HG02870 (cell line): Measurements from ENCODE around the gene TMEM239.
"Not testable (repeated sequence)": the region's sequence is repeated elsewhere in the genome, so short reads cannot be mapped to it uniquely, and the experiment has no call there.

Source experiments
- ATAC-seq: cut with Tn5 transposase; IDR thresholded peaks from one replicate; pipeline ENCODE4 v1.9.1; 2021; ENCODE audit warnings: mild to moderate bottlenecking, moderate library complexity; ENCODE audit not compliant: unreplicated experiment

The TMEM239 gene

DNA sequence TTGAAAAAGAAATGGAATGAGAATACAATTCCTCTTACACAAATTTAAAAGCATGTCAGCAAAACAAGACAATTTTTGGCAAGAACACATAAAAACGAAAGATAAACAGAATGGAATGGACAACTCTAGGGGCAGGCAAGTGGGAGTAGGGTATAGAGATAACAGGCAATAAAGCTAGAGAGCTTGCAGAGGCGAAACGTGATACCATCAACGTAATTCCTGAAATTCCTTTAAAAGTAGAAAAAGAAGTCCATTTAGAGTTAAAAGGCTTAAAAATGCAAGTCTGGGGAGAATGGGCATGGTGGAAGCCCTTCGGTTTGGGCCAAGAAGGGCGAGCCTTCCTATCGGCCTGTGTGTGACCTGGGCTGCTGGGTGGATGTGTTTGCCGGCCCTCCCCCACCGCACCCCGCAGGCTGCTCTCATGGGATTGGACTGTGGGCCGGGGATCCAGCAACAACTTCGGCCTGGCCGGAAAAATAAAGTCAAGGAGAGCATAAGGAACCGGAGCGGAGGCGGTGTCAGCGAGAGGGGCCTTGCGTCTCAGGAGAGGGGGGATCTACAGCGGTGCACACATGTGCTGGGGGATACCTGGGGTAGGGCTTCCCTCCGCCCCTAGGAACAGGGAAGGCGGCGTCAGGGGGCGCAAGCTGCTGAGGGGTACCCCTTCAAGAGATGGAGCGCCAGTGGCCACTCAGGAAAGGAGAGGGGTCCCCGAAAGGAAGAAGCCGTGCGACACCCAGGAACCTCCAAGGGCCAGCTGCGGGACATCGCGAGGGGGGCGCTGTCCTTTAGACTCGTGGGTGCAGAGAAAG is 4.1 kb downstream of the TMEM239 start:
- ATAC-seq: no peak

- ATAC-seq: no peak
Measured at GRCh38 chr20:2820896-2821869, 5.0 kb downstream of the TMEM239 start.

GRCh38 chr20:2822073-2822472 is 5.9 kb downstream of the TMEM239 start:
- no peak for ATAC-seq

GRCh38 chr20:2825761-2826160 is 9.6 kb downstream of the TMEM239 start:
- no peak for ATAC-seq

- no peak for ATAC-seq
Measured at GRCh38 chr20:2826655-2827054, 10.5 kb downstream of the TMEM239 start.

DNA sequence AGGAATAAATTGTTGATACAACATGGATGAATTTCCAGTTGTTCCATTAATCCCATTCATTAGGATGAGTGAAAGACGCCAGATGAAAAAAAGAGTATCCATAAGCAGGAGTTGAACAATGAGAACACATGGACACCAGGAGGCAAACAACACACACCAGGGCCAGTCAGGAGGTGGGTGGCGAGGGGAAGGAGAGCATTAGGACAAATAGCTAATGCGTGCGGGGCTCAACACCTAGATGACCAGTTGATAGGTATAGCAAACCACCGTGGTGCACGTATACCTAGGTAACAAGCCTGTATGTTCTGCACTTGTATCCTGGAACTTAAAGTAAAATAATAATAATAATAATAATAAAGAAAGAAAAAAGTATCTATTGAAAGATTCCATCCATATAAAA is 13.2 kb downstream of the TMEM239 start:
- no peak for ATAC-seq

DNA sequence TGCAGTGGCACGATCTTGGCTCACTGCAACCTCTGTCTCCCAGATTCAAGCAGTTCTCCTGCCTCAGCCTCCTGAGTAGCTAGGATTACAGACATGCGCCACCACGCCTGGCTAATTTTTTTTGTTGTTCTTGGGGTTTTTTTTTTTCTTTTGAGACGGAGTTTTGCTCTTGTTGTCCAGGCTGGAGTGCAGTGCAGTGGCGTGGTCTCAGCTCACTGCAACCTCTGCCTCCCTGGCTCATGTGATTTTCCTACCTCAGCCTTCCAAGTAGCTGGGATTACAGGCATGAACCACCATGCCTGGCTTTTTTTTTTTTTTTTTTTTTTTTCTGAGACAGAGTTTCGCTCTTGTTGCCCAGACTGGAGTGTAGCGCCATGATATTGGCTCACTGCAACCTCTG is 15.0 kb downstream of the TMEM239 start:
- ATAC-seq: not testable (repeated sequence)

- no peak for ATAC-seq
Measured at GRCh38 chr20:2833761-2834160, 17.6 kb downstream of the TMEM239 start.

- ATAC-seq: no peak
Measured at GRCh38 chr20:2834401-2835110, 18.4 kb downstream of the TMEM239 start.

DNA sequence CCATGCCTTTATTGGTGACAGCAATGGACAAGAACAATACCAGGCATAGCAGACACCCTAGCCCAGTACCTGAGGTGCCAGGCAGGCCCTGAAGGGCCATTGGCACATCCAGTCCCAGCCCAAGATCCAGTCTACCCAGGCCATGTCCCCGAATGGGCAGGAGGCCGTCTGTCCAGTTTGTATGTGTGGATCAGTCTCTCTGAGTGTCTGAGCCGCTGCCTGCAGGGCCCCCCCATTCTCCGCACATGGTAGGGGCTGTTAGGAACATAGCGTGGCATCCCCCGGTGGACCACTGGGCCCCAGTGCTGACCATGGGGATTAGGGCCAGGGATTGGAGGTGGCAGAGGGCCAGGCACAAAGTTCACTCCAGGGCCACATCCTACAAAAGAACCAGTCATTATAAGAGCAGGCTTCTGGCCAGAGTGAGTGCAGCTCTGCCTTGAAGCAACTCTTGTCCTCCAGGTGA is 19.2 kb downstream of the TMEM239 start:
- ATAC-seq: no peak

- no peak for ATAC-seq
Measured at GRCh38 chr20:2836035-2836434, 19.9 kb downstream of the TMEM239 start.

DNA sequence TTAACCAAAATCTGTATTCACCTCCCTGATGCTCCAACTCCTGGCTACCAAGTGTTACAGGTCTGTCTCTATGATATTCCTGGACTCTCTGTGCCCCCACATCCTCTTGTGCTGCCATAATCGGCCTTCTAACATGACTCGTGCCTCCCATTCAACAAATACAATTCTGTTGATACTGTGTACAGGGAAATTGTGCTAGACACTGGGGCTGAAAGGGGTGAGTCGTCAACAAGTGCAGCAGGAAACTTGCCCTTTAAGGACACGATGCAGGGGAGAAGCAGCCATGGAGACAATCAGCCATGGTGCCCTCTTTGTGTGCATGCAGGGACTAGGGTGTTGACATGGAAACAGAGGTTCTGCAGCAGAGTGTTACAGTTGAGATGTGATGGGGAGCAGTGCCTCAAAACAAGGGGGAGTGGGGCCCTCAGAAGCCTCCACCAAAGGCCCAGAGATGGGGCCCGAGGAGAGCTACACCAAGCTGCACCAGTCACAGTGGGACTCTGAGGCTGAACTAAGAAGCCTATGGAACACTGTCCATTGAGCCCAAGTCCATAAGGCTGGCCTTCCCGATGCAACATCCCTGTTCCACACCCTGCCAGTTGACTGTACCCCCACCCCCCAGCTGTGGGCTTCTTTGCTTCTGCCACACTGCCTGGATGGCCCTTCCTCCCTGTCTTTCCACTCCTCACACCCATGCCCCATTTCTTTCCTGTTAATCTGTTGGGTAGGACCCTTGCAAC is 21.2 kb downstream of the TMEM239 start:
- ATAC-seq: no peak

GRCh38 chr20:2838170-2838797 is 22.1 kb downstream of the TMEM239 start:
- no peak for ATAC-seq

DNA sequence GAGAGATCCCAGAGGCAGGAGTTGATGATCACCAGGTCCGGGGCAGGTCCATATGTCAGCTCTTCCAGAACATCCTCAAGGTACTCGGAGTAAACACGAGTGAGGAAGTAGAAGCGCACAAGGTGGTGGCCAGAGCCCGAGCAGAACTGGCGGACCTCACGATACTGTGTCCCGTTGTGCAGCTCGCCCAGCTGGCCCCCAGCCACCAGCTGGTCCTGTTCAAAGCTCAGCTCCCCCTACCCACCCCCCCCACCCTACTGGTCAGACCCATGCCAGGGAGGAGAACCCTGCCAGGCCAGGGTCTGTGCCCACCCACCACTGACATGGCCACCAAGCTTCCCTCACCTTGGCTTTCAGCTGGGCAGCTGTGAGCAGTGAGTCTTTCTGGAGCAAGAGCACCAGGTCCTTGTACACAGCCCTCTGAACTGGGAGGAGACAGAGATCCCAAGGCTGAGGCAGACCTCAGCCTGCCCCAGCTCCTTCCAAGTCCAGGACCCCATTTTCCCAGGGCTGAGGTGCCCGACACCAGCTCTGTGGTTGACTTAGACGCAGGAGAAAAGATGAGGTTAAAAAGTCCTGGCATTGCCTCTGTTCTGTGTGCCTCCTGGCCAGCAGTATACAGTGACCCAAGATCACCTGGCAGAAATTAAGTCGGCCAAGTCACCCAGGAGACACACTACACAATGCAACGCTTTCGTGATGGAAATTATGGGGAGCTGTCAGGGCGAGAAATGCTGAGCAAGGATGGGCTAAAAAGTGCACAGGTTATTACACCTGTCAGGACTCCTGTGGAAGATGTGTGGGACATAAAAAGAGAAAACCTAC is 22.9 kb downstream of the TMEM239 start:
- no peak for ATAC-seq

DNA sequence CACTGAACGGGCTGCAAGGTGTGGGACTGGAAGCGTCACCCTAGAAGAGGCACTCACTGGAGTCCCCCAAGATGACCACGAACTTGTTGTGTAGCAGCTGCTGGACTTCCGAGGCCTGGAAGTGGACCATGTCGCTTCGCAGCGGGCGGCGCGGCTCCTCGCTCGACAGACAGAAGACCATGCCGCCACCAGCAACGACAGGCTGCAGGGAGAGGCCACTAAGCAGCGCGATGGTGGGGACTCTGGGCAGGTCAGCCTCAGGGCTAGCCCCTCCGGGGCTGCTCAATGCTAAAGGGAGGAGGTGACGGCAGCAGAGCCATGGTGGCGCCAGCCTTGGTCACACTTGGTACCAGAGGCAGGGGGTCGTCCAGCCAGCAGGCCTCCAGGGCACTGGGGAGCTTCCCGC is 23.6 kb downstream of the TMEM239 start:
- ATAC-seq: no peak

GRCh38 chr20:2840138-2840966 is 24.2 kb downstream of the TMEM239 start, which contains the start of the genes PCED1A and VPS16:
PCED1A (minus strand) TSS chr20:2840655; CDS start chr20:2839912, 743 bp downstream.
VPS16 (plus strand) TSS chr20:2840745; CDS start chr20:2840775, 30 bp downstream.
- ATAC-seq: peak; percentile 94

- peak; percentile 14 for ATAC-seq
Measured at GRCh38 chr20:2840967-2841531, 24.9 kb downstream of the TMEM239 start.

DNA sequence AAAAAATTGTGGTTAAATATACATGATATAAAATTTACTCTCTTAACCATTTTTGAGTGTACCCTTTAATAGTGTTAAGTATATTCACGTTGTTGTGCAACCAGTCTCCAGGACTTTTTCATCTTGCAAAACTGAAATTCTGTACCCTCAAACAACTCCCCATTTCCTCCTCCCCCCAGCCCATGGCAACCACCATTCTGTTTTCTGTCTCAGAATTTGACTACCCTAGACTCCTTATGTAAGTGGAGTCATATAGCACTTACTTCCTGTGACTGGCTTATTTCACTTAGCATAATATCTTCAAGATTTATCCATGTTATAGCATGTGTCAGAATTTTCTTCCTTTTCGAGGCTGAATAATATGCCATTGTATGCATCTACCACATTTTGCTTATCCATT is 29.4 kb downstream of the TMEM239 start:
- no peak for ATAC-seq
